H4 (cell line): ENCODE measurements around the gene HIGD1B. TPM values are rescaled to one million over a fixed set of nuclear protein-coding genes. Genes with fewer than 3 reads are reported as not detected.

Experiments
- DNase-seq: peaks from one replicate; pipeline ENCODE4 v3.0.0-alpha.2; 2015; ENCODE audit warnings: low spot score
- total RNA-seq: library from RNA; depleted of rRNA; stranded (reverse); fragments of >200 nt; shearing (Covaris generic); gene quantifications from 2 replicates; pipeline ENCODE4 v1.2.3, GENCODE V29; 2014

Gene HIGD1B
- total RNA-seq, 1 experiment from 2014 or later, result not detected

DNA sequence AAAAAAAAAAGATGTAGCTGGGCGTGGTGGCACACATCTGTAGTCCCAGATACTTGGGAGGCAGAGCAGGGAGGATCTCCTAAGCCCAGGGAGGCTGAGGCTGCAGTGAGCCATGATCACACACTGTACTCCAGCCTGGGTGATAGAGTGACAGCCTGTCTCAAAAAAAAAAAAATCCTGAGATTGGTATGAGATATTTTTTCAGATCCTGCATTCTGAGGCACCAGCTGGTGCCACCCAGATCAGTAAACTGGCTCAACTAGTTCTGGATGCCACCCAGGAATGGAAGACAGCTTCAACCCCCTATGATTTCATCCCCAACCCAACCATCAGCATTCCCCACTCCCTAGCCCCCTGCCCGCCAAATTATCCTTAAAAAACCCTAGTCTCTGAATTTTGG lies 10.5 kb upstream of the HIGD1B start:
- no peak for DNase-seq

DNA sequence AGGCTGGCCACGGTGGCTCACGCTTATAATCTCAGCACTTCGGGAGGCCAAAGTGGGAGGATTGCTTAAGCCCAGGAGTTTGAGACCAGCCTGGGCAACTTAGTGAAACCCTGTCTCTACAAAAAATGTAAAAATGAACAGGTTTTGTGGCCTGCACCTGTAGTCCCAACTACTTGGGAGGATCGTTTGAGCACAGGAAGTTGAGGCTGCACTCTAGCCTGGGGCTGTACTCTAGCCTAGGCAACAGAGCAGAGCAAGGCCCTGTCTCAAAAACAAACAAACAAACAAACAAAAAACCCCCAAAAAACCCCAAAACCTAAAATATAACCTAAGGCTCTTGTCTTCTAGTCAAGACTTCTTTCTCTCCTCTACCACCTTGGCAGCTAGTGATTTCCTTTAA lies 7.4 kb upstream of the HIGD1B start:
- DNase-seq, result no peak

DNA sequence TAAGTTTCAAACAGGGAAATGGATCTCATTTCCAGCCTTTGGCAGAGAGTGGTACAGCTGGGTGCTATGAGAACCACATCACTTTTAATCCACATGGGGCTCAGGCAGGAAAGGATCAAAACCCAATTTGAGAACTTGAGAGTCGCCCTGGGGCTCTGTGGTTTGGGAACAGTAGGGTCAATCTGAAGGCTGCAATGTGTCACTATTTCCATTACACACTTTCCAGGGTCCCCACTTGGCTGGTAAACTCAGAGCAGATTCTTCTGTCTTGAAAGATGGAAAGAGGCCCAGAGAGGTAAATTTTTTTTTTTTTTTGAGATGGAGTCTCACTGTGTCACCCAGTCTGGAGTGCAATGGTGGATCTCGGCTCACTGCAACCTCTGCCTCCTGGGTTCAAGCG lies 6.7 kb upstream of the HIGD1B start:
- DNase-seq, result no peak

DNA sequence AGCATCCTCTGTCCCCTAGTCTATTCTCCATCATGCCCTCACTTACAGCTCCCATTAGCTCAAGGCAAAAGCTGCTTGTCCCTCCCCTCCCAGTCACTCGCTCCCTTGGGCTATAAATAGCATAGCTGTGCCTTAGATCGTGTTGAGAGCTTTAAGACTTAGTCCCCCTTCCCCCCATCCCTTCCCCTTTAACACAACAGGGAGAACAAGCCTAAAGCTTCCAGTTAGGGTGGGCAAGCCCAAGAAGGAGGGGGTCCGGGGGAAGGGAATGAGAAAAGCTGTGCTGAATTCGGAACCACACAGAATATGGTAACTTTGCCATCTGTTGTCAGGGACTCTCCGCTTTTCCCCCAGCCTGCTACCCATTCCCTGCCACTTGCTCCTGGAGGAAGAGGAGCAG lies 4.9 kb upstream of the HIGD1B start:
- no peak for DNase-seq

DNA sequence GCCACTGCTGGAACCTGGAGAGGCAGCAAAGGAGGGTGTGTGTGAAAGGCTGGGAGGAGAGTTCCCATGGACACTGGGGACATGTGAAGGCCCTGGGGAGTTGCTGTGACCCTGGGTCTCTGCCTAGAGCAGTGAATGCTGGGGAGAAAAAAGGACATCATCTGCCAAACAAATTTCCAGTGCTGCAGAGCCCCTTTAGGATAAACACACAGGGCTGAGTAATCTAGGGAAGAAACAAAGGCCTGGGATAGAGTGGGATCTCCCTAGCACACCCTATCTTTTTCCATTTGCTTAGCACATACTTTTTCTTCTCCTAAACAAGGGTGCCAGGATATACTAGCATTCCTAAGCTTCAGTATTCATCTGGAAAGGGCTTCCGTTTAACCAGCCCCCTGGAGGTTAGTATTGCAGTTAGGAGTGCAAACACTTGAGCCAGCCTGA lies 3.3 kb upstream of the HIGD1B start:
- DNase-seq, result no peak

DNA sequence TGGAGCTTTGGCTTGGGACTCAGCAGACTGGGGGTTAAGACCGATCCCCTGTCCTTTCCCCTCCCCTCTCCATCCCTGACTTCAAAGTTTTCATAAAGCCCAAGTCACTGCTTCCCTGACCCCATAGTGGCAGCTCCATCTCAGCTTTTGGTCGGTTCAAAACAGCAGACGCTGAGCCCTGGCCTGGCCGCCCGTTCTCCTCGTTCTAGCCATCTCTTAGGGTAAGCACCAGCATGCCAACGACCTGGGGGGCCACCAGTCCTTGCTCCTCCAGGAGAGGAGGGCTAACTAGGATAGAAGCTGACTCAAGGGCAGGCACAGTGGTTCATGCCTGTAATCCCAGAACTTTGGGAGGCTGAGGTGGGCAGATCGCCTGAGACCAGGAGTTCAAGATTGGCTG lies 1.5 kb upstream of the HIGD1B start:
- no peak for DNase-seq

DNA sequence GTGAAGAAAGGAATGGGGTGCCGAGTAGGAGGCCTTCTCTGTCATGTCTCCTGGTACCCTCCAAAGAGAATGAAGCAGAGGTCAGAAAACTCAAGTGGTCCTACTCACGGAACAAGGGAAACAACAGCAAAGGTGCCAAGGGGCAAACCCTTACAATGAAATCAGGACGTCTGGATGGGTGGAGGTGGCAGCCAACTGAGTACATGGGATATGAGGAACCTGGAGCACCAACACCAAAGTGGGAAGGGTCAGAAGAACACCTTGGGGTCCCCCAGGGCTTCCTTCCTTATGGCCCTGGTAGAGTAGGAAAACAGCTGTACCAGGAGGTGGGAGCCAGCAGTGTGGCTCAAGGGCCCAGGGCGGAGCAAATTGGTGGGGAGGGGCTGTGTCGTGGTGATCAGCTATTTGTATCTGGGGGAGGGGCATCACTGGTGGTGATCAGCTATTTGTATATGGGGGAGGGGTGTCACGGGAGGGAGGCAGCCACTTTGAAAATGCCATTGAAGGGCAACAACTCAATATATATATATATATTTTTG lies 643 bp downstream of the HIGD1B start:
- DNase-seq, result no peak

DNA sequence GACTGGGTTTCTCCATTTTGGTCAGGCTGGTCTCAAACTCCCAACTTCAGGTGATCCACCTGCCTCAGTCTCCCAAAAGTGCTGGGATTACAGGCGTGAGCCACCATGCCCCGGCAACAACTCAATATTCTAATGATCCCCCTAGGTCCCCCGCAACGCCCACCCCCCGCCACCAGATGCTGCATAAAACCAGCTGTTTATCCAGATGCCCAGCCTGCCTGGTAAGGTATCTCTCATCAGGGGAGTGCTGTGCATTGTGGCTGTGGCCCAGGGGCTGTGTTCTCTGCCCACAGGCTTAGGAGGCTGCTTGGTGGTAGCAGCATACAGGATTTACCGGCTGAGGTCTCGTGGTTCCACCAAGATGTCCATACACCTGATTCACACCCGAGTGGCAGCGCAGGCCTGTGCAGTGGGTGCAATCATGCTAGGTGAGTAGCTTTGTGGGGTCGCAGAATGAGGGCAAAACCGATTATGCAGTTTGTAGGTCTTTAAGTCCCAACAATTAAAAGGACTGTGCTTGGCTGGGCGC lies 1.3 kb downstream of the HIGD1B start:
- DNase-seq, result no peak

DNA sequence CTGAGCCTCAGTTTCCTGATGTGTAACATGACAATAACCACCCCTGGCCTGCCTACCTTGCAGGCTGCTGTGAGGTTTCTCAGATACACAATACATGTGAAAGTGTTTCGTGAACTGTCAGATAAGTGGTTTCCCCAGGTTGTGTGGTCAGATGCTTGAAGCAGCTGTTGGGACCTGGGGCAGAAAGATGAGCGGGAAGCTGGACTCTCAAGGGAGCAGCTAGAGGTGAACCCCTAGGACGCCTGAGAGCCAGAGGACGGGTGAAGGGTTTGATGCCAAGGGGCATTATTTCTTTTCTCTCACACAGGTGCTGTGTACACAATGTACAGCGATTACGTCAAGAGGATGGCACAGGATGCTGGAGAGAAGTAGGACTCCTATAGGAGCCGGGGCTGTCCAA lies 2.3 kb downstream of the HIGD1B start:
- no peak for DNase-seq

DNA sequence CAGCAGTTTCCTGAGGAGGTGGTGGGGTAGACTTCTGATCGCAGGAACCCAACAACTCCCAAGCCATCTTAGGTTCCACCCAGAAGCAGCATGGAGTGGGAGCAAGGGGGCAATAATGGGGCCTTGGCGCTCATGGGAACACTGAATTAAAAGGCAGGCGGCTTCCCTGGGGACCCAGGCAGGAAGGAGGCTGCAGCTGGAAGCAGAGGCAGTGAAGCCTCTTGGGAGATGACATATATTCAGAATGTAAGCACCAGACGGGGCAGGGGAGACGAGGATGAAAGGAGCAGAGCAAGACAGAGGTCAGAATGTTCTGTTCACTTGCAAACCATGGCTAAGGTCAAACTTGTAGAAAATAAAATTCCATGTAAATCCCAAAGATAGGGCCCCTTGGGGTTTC lies 2.9 kb downstream of the HIGD1B start:
- no peak for DNase-seq

DNA sequence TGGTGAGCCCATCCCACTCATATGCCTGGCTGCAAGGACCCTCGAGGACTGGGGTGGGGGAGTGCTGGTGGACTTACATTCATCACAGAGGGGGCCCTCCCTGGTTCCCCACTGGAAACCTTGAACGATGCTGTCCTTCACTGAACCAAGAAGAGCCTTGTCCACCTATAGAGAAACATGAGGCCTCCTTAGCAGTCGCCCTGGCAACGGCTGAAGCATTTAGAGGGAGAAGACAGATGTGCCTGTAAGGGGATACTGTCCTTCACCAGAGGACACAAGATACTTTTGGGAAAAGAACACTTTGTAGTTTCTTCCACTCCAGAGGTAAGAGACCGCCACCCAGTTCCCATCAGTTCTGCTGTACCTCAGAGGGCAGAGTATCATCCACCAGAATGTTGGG lies 6.5 kb downstream of the HIGD1B start:
- no peak for DNase-seq

DNA sequence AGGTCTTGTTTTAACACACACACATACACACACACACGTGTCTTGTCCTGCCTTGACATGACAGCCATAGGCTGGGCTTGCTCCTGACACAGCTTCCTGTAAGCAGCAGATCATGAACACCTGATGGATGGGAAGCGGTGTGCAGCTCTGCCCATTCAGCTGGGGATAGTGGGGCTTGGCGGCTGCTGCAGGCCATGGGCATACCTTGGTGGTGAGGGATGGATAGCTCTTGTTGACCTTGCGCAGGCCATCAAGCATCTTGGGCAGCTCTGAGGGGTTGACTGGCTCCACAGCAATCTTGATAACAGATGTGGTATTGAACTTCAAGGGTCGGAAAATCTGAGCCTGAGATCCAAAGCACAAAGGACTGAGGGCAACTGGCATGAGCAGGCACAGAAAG lies 12.0 kb downstream of the HIGD1B start:
- DNase-seq, result no peak

DNA sequence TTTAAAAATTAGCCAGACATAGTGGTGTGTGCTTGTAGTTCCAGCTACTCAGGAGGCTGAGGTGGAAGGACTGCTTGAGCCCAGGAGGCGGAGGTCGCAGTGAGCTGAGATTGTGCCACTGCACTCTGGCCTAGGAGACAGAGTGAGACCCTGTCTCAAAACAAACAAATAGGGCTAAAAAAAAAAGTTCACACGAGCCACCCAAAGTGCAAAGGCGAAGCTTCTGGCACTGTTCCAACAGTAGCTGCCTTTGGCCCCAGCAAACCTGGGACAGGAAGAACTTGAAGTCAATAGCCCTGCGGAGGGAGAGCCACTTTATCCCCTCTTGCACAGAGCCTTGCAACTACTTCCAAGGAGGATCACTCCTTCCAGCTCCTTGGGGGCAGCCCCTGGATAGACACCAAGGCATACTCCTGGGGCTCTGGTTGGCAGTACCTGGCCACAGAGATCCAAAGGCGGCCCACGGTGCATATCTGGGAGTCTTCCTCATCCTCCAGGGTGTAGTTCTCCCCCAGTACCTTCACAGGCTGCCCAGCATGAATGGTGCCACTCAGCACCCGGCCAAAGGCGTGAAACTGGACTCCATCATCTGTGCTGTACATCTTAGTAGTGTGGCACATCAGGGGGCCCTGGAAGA lies 14.7 kb downstream of the HIGD1B start:
- DNase-seq, result no peak

DNA sequence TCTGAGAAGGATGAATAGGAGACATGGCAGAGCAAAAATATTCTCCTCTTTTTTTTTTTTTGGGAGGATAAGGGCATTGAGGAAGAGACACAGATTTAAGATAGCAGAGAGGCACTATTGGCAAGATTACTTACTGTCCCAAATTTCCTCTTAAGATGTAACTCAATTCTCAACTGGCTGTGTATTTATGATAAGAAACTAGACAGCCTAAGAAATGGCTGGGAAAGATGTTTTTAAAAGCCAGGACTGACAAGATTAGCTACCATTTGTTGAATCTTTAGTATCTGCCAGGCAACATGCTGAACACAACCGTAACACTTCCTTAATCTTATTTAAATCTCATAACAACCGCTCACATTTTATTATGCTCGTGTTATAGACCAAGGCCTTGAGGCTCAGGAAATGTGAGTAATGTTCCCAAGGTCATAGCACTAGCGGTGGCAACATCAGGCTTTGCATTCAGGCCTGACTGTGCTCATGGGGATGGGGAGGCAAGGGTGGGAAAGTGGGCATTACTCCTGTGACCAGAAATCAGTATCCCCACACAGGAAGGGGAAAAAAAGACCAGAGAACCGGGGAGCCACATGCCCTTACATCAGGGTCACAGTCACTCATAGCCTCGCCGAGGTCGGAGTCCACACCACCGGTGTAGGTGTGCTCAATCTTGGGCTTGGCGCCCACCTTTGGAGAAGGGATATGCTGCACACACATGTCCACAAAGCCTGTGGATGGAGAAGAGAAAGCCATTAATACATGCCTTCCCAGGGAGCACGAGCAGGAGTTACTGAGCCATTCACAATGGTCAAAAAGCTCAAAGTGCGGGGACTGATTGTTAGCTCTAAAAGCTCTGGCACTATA lies 15.6 kb downstream of the HIGD1B start:
- DNase-seq, result no peak

DNA sequence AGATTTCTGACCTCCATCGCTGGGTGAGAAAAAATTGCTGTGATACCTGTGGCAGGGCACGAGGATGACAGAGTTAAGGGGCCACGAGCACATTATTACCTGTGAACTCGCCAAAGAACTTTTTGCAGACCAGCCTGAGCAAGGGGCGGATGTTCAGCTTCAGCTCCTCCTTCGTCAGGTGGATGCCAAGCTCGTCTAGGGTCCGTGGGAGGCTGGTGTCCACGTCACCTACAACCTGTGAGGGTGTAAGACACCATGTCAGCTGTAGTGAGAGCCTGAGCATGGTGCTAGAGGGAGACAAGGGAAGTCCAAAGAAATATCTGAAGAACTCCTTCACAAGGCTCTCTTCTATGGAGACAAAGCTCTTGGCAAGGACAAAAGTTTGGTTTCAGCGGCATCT lies 17.1 kb downstream of the HIGD1B start:
- DNase-seq, result no peak

DNA sequence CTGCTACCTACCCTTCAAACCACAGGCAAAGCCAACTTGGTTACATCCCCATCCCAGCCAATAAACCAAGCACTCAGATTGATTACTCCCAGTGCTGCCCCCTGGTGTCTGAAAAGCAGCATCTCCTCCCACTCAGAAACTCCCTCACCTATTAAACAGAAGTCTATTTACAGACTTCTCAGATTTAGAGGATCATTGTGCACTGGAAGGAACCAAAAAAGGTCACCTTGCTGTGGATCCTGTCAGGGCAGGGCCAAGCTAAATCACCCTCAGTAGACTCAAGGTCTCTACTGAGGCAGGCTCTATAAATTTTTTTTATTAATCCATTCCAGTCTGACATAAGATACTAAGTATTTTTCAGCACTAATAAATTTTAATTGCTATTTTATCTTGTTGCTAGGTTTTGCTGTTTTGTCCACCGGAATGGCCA lies 17.6 kb downstream of the HIGD1B start:
- DNase-seq, result peak; percentile 59

DNA sequence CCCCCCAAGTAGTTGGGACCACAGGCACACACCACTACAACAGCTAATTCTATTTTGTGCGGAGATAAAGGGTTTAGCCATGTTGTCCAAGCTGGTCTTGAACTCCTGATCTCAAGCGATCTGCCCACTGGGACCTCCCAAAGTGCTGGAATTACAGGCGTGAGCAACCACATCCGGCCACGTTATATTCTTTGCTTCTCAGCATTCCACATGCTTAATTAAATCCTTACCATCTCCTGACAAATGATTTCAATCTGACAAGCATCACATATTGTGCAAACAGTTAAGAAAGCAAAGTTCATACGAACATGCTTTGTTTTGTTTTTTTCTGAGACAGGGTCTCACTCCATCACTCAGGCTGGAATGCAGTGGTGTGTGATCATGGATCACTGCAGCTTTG lies 18.2 kb downstream of the HIGD1B start:
- DNase-seq, result no peak

DNA sequence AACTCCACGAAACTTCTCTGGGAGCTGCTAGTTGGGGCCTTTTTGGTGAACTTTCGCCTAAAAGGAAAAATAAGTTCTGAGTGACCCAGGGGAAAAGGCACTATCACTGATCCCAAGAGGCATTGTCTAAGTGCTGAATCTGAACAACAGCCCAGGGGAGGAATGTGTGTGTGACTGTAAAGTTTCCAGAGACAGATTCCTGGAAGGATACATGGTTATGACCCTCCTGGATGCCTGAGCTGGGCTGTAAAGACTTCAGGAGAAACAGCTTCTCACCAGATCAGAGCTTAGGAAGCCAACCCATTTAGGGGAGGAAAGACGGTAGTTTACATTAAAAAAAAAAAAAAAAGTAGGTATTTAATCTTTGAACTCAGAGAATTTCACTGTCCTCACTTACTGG lies 20.2 kb downstream of the HIGD1B start:
- no peak for DNase-seq

DNA sequence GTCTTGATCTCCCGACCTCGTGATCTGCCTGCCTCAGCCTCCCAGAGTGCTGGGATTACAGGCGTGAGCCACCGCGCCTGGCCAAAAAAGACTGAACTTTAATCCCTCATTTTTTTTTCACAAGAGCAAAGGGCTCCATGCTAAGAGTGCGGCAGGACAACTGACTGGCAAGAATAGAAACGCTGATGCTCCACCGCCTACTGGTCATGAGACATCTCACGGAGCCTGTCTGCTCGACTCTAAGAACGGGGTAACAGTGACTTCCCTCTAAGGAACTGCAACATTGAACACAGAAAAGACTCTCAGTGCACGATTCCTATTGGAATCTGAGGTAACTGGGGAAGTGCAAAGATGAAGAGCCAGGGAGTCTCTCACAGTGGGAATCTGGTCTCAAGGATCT lies 23.9 kb downstream of the HIGD1B start:
- no peak for DNase-seq

DNA sequence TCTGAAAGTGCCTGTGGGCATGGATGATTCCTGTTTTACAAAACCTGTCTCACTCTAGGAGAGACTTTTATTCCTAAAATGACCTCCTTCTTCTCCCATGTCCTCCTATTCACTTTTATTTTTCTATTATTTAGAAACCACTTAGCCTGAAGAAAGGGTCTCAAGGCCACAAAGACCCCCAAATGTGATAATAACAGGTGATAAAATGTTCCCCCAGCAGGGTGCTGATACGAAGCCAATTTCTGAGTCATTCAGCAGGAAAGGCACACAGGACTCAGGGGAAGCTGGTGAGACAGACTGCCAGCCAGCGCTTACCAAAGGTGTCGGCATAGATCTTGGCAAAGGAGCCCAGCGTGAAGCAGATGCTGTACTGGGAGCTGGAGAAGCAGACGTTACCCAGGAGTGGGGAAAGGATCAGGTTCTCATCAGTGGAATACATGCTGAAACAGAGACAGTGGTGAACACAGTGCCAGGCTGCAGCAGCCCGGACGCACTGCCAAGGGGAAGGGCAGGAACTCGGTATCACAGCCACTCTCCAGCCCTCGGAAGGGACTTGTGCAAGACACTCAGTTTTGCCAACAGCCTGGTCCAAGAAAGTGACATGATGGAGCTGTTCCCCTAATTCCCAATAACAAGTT lies 24.6 kb downstream of the HIGD1B start:
- no peak for DNase-seq

DNA sequence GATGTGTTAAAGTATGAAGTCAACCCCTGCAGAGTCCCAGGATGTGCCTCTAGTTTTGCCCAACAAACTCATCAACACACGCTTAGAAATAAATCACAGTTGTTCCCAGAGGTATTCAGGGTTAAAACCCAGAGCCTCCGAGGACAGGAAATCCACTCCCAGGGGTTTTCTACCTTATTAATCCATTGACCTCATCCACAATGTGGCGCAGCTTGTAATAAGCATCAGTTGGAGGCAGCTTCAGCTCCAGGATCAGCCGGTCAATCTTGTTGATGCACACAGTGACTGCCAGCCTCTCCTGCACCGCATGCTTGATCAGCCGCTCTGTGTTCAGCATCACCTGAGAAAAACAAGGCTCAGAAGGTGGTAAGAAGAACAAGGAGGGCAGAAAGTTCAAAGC lies 28.1 kb downstream of the HIGD1B start:
- DNase-seq, result no peak

DNA sequence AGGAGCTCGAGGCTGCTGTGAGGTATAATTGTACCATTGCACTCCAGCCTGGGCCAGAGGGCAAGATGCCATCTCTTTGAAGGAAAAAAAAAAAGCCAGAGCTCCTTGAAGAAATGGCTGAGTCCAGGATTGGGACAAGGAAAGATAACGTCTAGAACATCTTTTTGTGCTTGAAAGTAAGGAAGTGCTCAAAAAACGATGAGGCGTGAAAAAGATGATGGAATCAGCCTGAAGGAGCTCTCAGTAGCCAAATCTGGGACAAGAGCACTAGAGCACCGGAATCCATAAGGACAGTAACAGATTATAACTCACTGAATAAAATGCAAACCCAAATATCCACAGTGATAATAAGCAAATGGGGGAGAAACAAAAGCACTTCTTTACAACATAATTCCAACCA lies 29.4 kb downstream of the HIGD1B start:
- no peak for DNase-seq
